B cell (primary cell): ENCODE results near the gene EVA1A. TPM values are rescaled to one million over a fixed set of nuclear protein-coding genes. Genes with fewer than 3 reads are reported as not detected.

Experiments
- ATAC-seq: fragments of 200-7000 bp; cut with Tn5 transposase; one replicate; pipeline ENCODE4 v1.10.0; 2021; ENCODE audit warnings: low read depth, mild to moderate bottlenecking, moderate number of reproducible peaks, moderate library complexity
- CTCF ChIA-PET: fragments of 350-600 bp; sonication (Branson Sonifier 250); formaldehyde crosslinking; loops from one replicate; lab custom pipeline; 2021; ENCODE audit warnings: antibody characterized with exemption, inconsistent platforms; lab: Charles Lee
- POLR2A ChIA-PET: fragments of 350-600 bp; sonication (Branson Sonifier 250); formaldehyde crosslinking; loops from one replicate; lab custom pipeline; 2021; ENCODE audit warnings: antibody characterized with exemption; lab: Charles Lee
- DNase-seq: peaks from one replicate; pipeline ENCODE4 v3.0.0; 2013
- H2AFZ ChIP-seq: 2 replicates; pipeline ENCODE4 v1.6.1; 2012; ENCODE audit warnings: mild to moderate bottlenecking, low read depth, low read length; ENCODE audit not compliant: insufficient read depth, poor library complexity, severe bottlenecking
- H3K27ac ChIP-seq, 2 donors: 1 replicate in 1 of 2; 2 replicates in 1 of 2; pipeline ENCODE4 v1.5.1; 2012 to 2013; ENCODE audit warnings: low read length in 2 of 2, mild to moderate bottlenecking in 2 of 2, moderate library complexity in 1 of 2
- H3K27me3 ChIP-seq, 4 experiments: fragments of 200-600 bp in 1 of 4; sonication (generic) in 1 of 4; replicated peaks in 1 of 4; 1 replicate in 2 of 4; 2 replicates in 2 of 4; pipeline versions ENCODE4 v1.6.1 to v1.7.0; 2013 to 2016; ENCODE audit warnings: low read length in 3 of 4, mild to moderate bottlenecking in 2 of 4, mixed read lengths in 1 of 4, moderate library complexity in 1 of 4; ENCODE audit not compliant: insufficient read depth in 4 of 4, control insufficient read depth in 3 of 4; ENCODE audit errors: control extremely low read depth in 1 of 4
- H3K36me3 ChIP-seq, 2 experiments: replicated peaks in 1 of 2; 1 replicate in 1 of 2; 2 replicates in 1 of 2; pipeline versions ENCODE4 v1.6.1 to v1.7.1; 2013; ENCODE audit warnings: low read length in 1 of 2; ENCODE audit not compliant: insufficient read depth in 2 of 2, control insufficient read depth in 1 of 2; ENCODE audit errors: control extremely low read depth in 1 of 2, extremely low read depth in 1 of 2
- H3K4me1 ChIP-seq, 2 donors: fragments of 200-600 bp in 1 of 2; sonication (generic) in 1 of 2; 1 replicate in 1 of 2; 2 replicates in 1 of 2; pipeline versions ENCODE4 v1.5.1 to v1.6.1; 2013 to 2017; ENCODE audit warnings: low read length in 2 of 2; ENCODE audit not compliant: control insufficient read depth in 2 of 2, insufficient read depth in 2 of 2
- H3K4me2 ChIP-seq: replicated peaks from 2 replicates; pipeline ENCODE3; 2012; ENCODE audit warnings: mild to moderate bottlenecking, low read depth, low read length; ENCODE audit not compliant: poor library complexity, severe bottlenecking
- H3K4me3 ChIP-seq, 5 experiments: fragments of 200-600 bp in 1 of 5; sonication (generic) in 1 of 5; 1 replicate in 3 of 5; 2 replicates in 2 of 5; pipeline versions ENCODE4 v1.5.1 to v1.7.0; 2011 to 2016; ENCODE audit warnings: low read length in 4 of 5, mild to moderate bottlenecking in 4 of 5, low read depth in 2 of 5, control low read depth in 1 of 5, moderate library complexity in 1 of 5; ENCODE audit not compliant: insufficient read depth in 1 of 5; ENCODE audit errors: control extremely low read depth in 1 of 5, extremely low read depth in 1 of 5
- H3K79me2 ChIP-seq: fragments of 200-600 bp; sonication (generic); one replicate; pipeline ENCODE4 v1.6.0; 2016; ENCODE audit warnings: low read length; ENCODE audit not compliant: control insufficient read depth, insufficient read depth
- H3K9ac ChIP-seq: fragments of 200-600 bp; sonication (generic); 2 replicates; pipeline ENCODE4 v1.6.1; 2017; ENCODE audit warnings: mild to moderate bottlenecking, low read length, moderate library complexity
- H3K9me3 ChIP-seq, 3 donors: one replicate each; pipeline versions ENCODE4 v1.6.1 to v1.7.1; 2013; ENCODE audit warnings: low read length in 2 of 3; ENCODE audit not compliant: control insufficient read depth in 2 of 3, insufficient read depth in 1 of 3; ENCODE audit errors: control extremely low read depth in 1 of 3
- H4K20me1 ChIP-seq: 2 replicates; pipeline ENCODE4 v1.6.0; 2012; ENCODE audit warnings: mild to moderate bottlenecking, low read length; ENCODE audit not compliant: insufficient read depth, control insufficient read depth, poor library complexity, severe bottlenecking
- H3K27ac Mint-ChIP-seq: one replicate; pipeline ENCODE4 v1.8.0; 2021; ENCODE audit warnings: mixed read lengths
- H3K27me3 Mint-ChIP-seq: one replicate; pipeline ENCODE4 v1.8.0; 2021; ENCODE audit warnings: mixed read lengths
- H3K4me1 Mint-ChIP-seq: one replicate; pipeline ENCODE4 v1.8.0; 2021; ENCODE audit warnings: mixed read lengths
- H3K4me3 Mint-ChIP-seq: one replicate; pipeline ENCODE4 v1.8.0; 2021; ENCODE audit warnings: mixed read lengths
- H3K9me3 Mint-ChIP-seq: one replicate; pipeline ENCODE4 v1.8.0; 2022; ENCODE audit warnings: mixed read lengths; ENCODE audit not compliant: insufficient read depth
- EZH2 ChIP-seq: IDR thresholded peaks from 2 replicates; pipeline ENCODE4 v1.6.1; 2012; ENCODE audit warnings: borderline replicate concordance, low read depth, mild to moderate bottlenecking, moderate library complexity, low read length; ENCODE audit not compliant: insufficient read depth, poor library complexity, severe bottlenecking
- WGBS: methylation state at CpG from one replicate; pipeline ENCODE4 v1.1.5; 2013; ENCODE audit warnings: missing lambda C conversion rate; ENCODE audit not compliant: insufficient coverage; 5-methylcytosine and 5-hydroxymethylcytosine counted together
- intact Hi-C: fragments of 100-400 bp; cut with micrococcal nuclease; formaldehyde crosslinking; loops from one replicate; pipeline ENCODE4 v1.10.0; 2022
- polyA plus RNA-seq: library from polyadenylated mRNA; depleted of rRNA; stranded (reverse); fragments of >200 nt; gene quantifications from 2 replicates; pipeline ENCODE4 v1.2.3, GENCODE V29; 2012
- total RNA-seq, 2 donors: library from RNA; stranded (reverse); fragments of 120-200 nt in 1 of 2; gene quantifications; 1 replicate in 1 of 2; 2 replicates in 1 of 2; pipeline versions ENCODE4 v1.2.3 to v1.2.4, GENCODE V29; 2013 to 2022
- TF ChIP-seq, protein P1 (sequence below): fragments of 200-600 bp; IDR thresholded peaks from one replicate; pipeline ENCODE4 v1.8.0; 2022; ENCODE audit warnings: antibody characterized with exemption, mild to moderate bottlenecking

Gene EVA1A
- total and polyA plus RNA-seq, 2 donors (not counting 1 experiment from before 2014, with no cell fraction given), result not detected

DNA sequence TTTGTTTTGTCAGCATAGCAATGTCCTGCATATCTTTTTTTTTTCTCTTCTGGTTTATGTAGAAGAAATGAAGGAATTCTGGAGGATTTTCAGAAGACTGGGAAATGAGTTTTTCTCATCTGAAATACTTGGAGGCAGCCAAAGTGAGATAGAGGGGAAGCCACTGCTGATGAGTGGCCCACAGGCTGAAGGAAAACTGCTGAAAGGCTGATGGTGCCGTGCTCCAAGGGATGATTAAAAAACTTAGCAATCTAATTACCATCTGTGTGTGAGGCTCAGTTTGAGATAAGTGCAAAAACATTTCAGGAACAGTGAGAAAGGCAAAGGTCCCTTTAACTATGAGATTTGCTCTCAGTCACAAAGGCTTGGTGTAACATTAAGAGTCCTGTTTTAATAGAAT is 98.5 kb downstream of the EVA1A start:
- Histone ChIP-seq H3K27me3 (peaks cover 0 to 8% (median 2%) of the 10 kb centered on the region in 4 experiments), H2AFZ (no peak overlapping the region), H3K4me2 (no peak overlapping the region), H3K9ac (no peak overlapping the region), H3K79me2 (no peaks in the 10 kb centered on the region), H3K9me3 (peaks cover 0 to 2% (median 0%) of the 10 kb centered on the region in 3 donors), H3K36me3 (no peaks in the 10 kb centered on the region), H3K27ac (no peak overlapping the region), H3K4me3 (no peak overlapping the region), H4K20me1 (no peaks in the 10 kb centered on the region), H3K4me1 (no peaks in the 10 kb centered on the region)
- ChIA-PET POLR2A (no interaction called here), CTCF (interaction anchor here (0.7 to 1.9 kb wide), 2 partner anchors 32 to 262 kb away, joined by 3 to 8 read pairs; partner anchors contain the start of gene TACR1)
- H3K4me1 Mint-ChIP-seq, result peaks cover 1% of the 10 kb centered on the region
- peaks cover 19% of the 10 kb centered on the region for H3K27me3 Mint-ChIP-seq
- H3K27ac Mint-ChIP-seq, result no peak overlapping the region
- no CpG with 5 or more reads among the region's 1 CpG for WGBS
- no peak for DNase-seq
- no peak for ATAC-seq
- no peaks in the 10 kb centered on the region for H3K9me3 Mint-ChIP-seq
- intact Hi-C loops, result no loop called here
- no peak overlapping the region for H3K4me3 Mint-ChIP-seq
- TF ChIP-seq, protein P1, sequence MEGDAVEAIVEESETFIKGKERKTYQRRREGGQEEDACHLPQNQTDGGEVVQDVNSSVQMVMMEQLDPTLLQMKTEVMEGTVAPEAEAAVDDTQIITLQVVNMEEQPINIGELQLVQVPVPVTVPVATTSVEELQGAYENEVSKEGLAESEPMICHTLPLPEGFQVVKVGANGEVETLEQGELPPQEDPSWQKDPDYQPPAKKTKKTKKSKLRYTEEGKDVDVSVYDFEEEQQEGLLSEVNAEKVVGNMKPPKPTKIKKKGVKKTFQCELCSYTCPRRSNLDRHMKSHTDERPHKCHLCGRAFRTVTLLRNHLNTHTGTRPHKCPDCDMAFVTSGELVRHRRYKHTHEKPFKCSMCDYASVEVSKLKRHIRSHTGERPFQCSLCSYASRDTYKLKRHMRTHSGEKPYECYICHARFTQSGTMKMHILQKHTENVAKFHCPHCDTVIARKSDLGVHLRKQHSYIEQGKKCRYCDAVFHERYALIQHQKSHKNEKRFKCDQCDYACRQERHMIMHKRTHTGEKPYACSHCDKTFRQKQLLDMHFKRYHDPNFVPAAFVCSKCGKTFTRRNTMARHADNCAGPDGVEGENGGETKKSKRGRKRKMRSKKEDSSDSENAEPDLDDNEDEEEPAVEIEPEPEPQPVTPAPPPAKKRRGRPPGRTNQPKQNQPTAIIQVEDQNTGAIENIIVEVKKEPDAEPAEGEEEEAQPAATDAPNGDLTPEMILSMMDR, result no peak
- no peak for TF ChIP-seq EZH2

DNA sequence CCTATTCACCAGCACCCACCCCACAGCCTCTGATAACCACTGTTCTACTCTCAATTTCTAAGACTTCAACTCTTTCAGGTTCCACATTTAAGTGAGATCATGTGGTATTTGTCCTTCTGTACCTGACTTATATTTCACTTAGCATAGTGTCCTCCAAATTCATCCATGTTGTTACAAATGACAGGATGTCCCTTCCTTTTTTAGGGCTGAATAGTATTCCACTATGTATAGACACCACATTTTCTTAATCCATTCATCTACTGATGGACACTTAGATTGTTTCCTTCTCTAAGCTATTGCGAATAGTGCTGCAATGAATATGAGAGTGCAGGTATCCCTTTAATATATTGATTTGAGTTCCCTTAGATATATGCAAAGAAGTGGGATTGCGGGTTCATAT is 100.1 kb downstream of the EVA1A start:
- H3K27me3 ChIP-seq, result peaks cover 0 to 8% (median 0%) of the 10 kb centered on the region in 4 experiments
- Mint-ChIP-seq H3K4me3 (no peak overlapping the region), H3K9me3 (no peaks in the 10 kb centered on the region), H3K4me1 (no peaks in the 10 kb centered on the region), H3K27ac (no peak overlapping the region), H3K27me3 (peaks cover 19% of the 10 kb centered on the region)
- no peak overlapping the region for H3K27ac ChIP-seq
- no peak for TF ChIP-seq EZH2
- TF ChIP-seq, protein P1, result no peak
- no peak overlapping the region for H2AFZ ChIP-seq
- no peak overlapping the region for H3K4me2 ChIP-seq
- no peaks in the 10 kb centered on the region for H3K79me2 ChIP-seq
- ChIA-PET CTCF (interaction anchor here (0.9 to 1.6 kb wide), 2 partner anchors 19 to 29 kb away, joined by 3 read pairs; no protein-coding TSS in a partner anchor), POLR2A (no interaction called here)
- no peak overlapping the region for H3K4me3 ChIP-seq
- WGBS, result no CpG with 5 or more reads among the region's 2 CpGs
- H3K36me3 ChIP-seq, result no peaks in the 10 kb centered on the region
- no peaks in the 10 kb centered on the region for H4K20me1 ChIP-seq
- no peak overlapping the region for H3K9ac ChIP-seq
- H3K9me3 ChIP-seq, result peaks cover 0 to 4% (median 2%) of the 10 kb centered on the region in 3 donors
- H3K4me1 ChIP-seq, result no peaks in the 10 kb centered on the region
- DNase-seq (no peak), ATAC-seq (no peak)
- intact Hi-C loops, result no loop called here
